ENCODE data around the gene PYCR2.

GRCh38 chr1:225953315-225953714, 29.3 kb upstream of the PYCR2 start:
- TF ChIP-seq, protein P1, sequence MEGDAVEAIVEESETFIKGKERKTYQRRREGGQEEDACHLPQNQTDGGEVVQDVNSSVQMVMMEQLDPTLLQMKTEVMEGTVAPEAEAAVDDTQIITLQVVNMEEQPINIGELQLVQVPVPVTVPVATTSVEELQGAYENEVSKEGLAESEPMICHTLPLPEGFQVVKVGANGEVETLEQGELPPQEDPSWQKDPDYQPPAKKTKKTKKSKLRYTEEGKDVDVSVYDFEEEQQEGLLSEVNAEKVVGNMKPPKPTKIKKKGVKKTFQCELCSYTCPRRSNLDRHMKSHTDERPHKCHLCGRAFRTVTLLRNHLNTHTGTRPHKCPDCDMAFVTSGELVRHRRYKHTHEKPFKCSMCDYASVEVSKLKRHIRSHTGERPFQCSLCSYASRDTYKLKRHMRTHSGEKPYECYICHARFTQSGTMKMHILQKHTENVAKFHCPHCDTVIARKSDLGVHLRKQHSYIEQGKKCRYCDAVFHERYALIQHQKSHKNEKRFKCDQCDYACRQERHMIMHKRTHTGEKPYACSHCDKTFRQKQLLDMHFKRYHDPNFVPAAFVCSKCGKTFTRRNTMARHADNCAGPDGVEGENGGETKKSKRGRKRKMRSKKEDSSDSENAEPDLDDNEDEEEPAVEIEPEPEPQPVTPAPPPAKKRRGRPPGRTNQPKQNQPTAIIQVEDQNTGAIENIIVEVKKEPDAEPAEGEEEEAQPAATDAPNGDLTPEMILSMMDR (IDR thresholded peaks at IDR 0.05), result no peak
- TF ChIP-seq POLR2A (IDR thresholded peaks at IDR 0.05), result no peak
